Measurements from ENCODE around the gene ARG2.

DNA sequence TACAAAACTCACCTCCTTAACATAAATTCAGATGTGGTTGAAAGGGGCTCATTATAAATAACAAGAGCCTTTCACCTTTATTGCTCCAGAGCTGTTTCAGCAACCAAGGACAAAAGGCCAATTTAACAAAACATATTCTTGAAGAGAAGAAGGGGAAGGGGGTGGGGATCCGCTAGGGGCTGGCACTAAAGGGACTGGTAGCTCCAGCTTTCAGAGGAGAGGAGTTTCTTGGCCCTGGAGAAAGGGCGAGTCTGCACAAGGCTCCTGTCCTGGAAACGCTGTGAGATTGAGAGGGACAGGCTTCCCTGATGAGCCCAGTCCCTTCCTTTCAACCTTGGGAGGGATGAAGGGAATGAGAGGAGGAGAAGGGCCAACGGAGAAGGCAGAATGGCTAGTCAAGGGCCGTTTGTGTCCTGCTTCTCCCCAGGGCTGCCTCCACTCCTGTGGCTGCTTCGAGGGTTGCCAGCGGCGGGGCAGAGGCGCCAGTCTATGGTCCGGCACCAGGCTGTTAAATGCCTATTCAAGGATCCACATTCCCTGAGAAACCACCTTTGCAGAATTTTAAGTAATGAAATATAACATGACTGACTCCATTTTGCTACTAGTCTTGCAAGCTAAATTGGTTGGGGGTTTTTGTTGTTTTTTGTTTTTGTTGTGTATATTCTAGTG is 9.9 kb upstream of the ARG2 start:
- TF ChIP-seq, protein P1, sequence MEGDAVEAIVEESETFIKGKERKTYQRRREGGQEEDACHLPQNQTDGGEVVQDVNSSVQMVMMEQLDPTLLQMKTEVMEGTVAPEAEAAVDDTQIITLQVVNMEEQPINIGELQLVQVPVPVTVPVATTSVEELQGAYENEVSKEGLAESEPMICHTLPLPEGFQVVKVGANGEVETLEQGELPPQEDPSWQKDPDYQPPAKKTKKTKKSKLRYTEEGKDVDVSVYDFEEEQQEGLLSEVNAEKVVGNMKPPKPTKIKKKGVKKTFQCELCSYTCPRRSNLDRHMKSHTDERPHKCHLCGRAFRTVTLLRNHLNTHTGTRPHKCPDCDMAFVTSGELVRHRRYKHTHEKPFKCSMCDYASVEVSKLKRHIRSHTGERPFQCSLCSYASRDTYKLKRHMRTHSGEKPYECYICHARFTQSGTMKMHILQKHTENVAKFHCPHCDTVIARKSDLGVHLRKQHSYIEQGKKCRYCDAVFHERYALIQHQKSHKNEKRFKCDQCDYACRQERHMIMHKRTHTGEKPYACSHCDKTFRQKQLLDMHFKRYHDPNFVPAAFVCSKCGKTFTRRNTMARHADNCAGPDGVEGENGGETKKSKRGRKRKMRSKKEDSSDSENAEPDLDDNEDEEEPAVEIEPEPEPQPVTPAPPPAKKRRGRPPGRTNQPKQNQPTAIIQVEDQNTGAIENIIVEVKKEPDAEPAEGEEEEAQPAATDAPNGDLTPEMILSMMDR (IDR thresholded peaks at IDR 0.05; ENCODE audit: poor library complexity), result no peak
- TF ChIP-seq EZH2phosphoT487 (IDR thresholded peaks at IDR 0.05; ENCODE audit: low read depth, severe bottlenecking, unreplicated experiment), result no peak
